BE2C (cell line): ENCODE measurements around the gene NR5A2.

ENCODE experiments used
- DNase-seq: peaks from one replicate; pipeline ENCODE4 v3.0.0-alpha.2; 2020
- H3K27me3 ChIP-seq: fragments of 250-450 bp; sonication (Bioruptor Pico); 2 replicates; pipeline ENCODE4 v1.5.1; 2020; ENCODE audit warnings: mild to moderate bottlenecking
- H3K36me3 ChIP-seq: fragments of 250-450 bp; sonication (Bioruptor Pico); 2 replicates; pipeline ENCODE4 v1.5.1; 2020; ENCODE audit warnings: mild to moderate bottlenecking
- H3K4me1 ChIP-seq: fragments of 250-450 bp; sonication (Bioruptor Pico); 2 replicates; pipeline ENCODE4 v1.5.1; 2020
- H3K4me3 ChIP-seq: 2 replicates; pipeline ENCODE4 v1.5.1; 2011; ENCODE audit warnings: low read depth, low read length
- H3K9me3 ChIP-seq: fragments of 250-450 bp; sonication (Bioruptor Pico); 2 replicates; pipeline ENCODE4 v1.5.1; 2020
- CTCF ChIP-seq: IDR thresholded peaks from 2 replicates; pipeline ENCODE4 v1.5.1; 2012; ENCODE audit warnings: mild to moderate bottlenecking, low read depth, low read length

NR5A2 gene

GRCh38 chr1:200213921-200214320 lies 186.4 kb downstream of the NR5A2 start:
- Histone ChIP-seq H3K4me1 (no peaks in the 10 kb centered on the region), H3K4me3 (no peak overlapping the region), H3K36me3 (no peaks in the 10 kb centered on the region), H3K27me3 (peaks cover 32% of the 10 kb centered on the region), H3K9me3 (no peaks in the 10 kb centered on the region)
- no peak for TF ChIP-seq CTCF
- no peak for DNase-seq

GRCh38 chr1:200215350-200215749 lies 187.8 kb downstream of the NR5A2 start:
- TF ChIP-seq CTCF, result no peak
- no peak overlapping the region for H3K4me3 ChIP-seq
- no peaks in the 10 kb centered on the region for H3K36me3 ChIP-seq

GRCh38 chr1:200217703-200218102 lies 190.2 kb downstream of the NR5A2 start:
- H3K27me3 ChIP-seq, result peaks cover 27% of the 10 kb centered on the region
- no peak overlapping the region for H3K4me3 ChIP-seq
- TF ChIP-seq CTCF, result no peak
- no peaks in the 10 kb centered on the region for H3K36me3 ChIP-seq
- no peaks in the 10 kb centered on the region for H3K4me1 ChIP-seq
- H3K9me3 ChIP-seq, result no peaks in the 10 kb centered on the region
- no peak for DNase-seq

More at GRCh38 chr1:200215350-200215749, 187.8 kb downstream of the NR5A2 start:
- Histone ChIP-seq H3K9me3 (no peaks in the 10 kb centered on the region), H3K4me1 (no peaks in the 10 kb centered on the region), H3K27me3 (peaks cover 27% of the 10 kb centered on the region)
- DNase-seq, result no peak

GRCh38 chr1:200221614-200222282 lies 194.2 kb downstream of the NR5A2 start:
- TF ChIP-seq CTCF, result no peak
- Histone ChIP-seq H3K4me1 (no peaks in the 10 kb centered on the region), H3K9me3 (no peaks in the 10 kb centered on the region), H3K27me3 (peaks cover 29% of the 10 kb centered on the region), H3K36me3 (no peaks in the 10 kb centered on the region), H3K4me3 (no peak overlapping the region)
- DNase-seq, result no peak

- no peak for TF ChIP-seq CTCF
- Histone ChIP-seq H3K4me1 (no peaks in the 10 kb centered on the region), H3K4me3 (no peak overlapping the region), H3K9me3 (no peaks in the 10 kb centered on the region), H3K36me3 (no peaks in the 10 kb centered on the region), H3K27me3 (peaks cover 25% of the 10 kb centered on the region)
- DNase-seq, result no peak
These were observed 195.7 kb downstream of the NR5A2 start for GRCh38 chr1:200223207-200223606.

GRCh38 chr1:200223613-200224012 lies 196.1 kb downstream of the NR5A2 start:
- H3K36me3 ChIP-seq, result no peaks in the 10 kb centered on the region
- H3K27me3 ChIP-seq, result peaks cover 23% of the 10 kb centered on the region
- H3K4me3 ChIP-seq, result no peak overlapping the region
- no peak for TF ChIP-seq CTCF
- no peak for DNase-seq
- H3K4me1 ChIP-seq, result no peaks in the 10 kb centered on the region
- H3K9me3 ChIP-seq, result no peaks in the 10 kb centered on the region
